GM18909 (cell line): ENCODE data around the gene LRRC14B.
"Not testable (repeated sequence)": the region's sequence is repeated elsewhere in the genome, so short reads cannot be mapped to it uniquely, and the experiment has no call there.

Experiments used
- ATAC-seq: cut with Tn5 transposase; IDR thresholded peaks from one replicate; pipeline ENCODE4 v1.9.1; 2021; ENCODE audit warnings: mild to moderate bottlenecking; ENCODE audit not compliant: unreplicated experiment, poor library complexity

Gene LRRC14B

GRCh38 chr5:189486-189885 is 1.8 kb upstream of the LRRC14B start:
- no peak for ATAC-seq

GRCh38 chr5:189976-190365 is 1.3 kb upstream of the LRRC14B start:
- ATAC-seq, result no peak

- peak; percentile 38 for ATAC-seq
These were observed 794 bp upstream of the LRRC14B start for GRCh38 chr5:190366-191035.

- ATAC-seq, result no peak
These were observed 825 bp downstream of the LRRC14B start for GRCh38 chr5:191949-192690.

- no peak for ATAC-seq
These were observed 1.3 kb downstream of the LRRC14B start for GRCh38 chr5:192691-192969.

- ATAC-seq, result no peak
These were observed 1.9 kb downstream of the LRRC14B start for GRCh38 chr5:192970-193831.

- ATAC-seq, result no peak
These were observed 2.8 kb downstream of the LRRC14B start for GRCh38 chr5:194102-194501.

GRCh38 chr5:194603-195209 is 3.4 kb downstream of the LRRC14B start:
- ATAC-seq, result no peak

- no peak for ATAC-seq
These were observed 4.3 kb downstream of the LRRC14B start for GRCh38 chr5:195401-196160.

GRCh38 chr5:196350-196749 is 5.1 kb downstream of the LRRC14B start:
- no peak for ATAC-seq

- not testable (repeated sequence) for ATAC-seq
These were observed 5.7 kb downstream of the LRRC14B start for GRCh38 chr5:197031-197430.

GRCh38 chr5:197892-198489 is 6.7 kb downstream of the LRRC14B start:
- no peak for ATAC-seq

GRCh38 chr5:198516-199196 is 7.4 kb downstream of the LRRC14B start:
- ATAC-seq, result no peak

GRCh38 chr5:199197-199949 is 8.1 kb downstream of the LRRC14B start:
- ATAC-seq, result no peak

- ATAC-seq, result no peak
These were observed 8.8 kb downstream of the LRRC14B start for GRCh38 chr5:199950-200645.

GRCh38 chr5:200985-201384 is 9.7 kb downstream of the LRRC14B start:
- no peak for ATAC-seq

- no peak for ATAC-seq
These were observed 10.4 kb downstream of the LRRC14B start for GRCh38 chr5:201672-202071.
